PFSK-1 (cell line): Measurements from ENCODE around the gene BRINP3.

Experiments used
- FOXP2 ChIP-seq: optimal IDR thresholded peaks from 2 replicates; pipeline ENCODE3; 2011; ENCODE audit warnings: borderline replicate concordance, control low read depth, inconsistent platforms; ENCODE audit not compliant: insufficient read depth; ENCODE audit errors: extremely low read length, extremely low read depth
- POLR2AphosphoS5 ChIP-seq: IDR thresholded peaks from 2 replicates; pipeline ENCODE4 v1.6.1; 2012; ENCODE audit warnings: low read depth, mild to moderate bottlenecking, control low read depth, low read length, moderate library complexity
- REST ChIP-seq, 2 experiments: IDR thresholded peaks; 2 replicates each; pipeline versions ENCODE4 v1.6.1 to v1.8.0; 2011 to 2012; ENCODE audit warnings: low read depth in 2 of 2, low read length in 2 of 2, control low read depth in 1 of 2, inconsistent platforms in 1 of 2, mild to moderate bottlenecking in 1 of 2, moderate library complexity in 1 of 2; ENCODE audit not compliant: insufficient read depth in 1 of 2
- SIN3A ChIP-seq: IDR thresholded peaks from 2 replicates; pipeline ENCODE4 v1.6.1; 2012; ENCODE audit warnings: mild to moderate bottlenecking, low read length, moderate library complexity, borderline replicate concordance; ENCODE audit not compliant: insufficient read depth
- TAF1 ChIP-seq: IDR thresholded peaks from 2 replicates; pipeline ENCODE4 v1.6.1; 2012; ENCODE audit warnings: low read length, control low read depth, borderline replicate concordance; ENCODE audit not compliant: insufficient read depth

The BRINP3 gene

GRCh38 chr1:190154744-190155143 lies 322.9 kb downstream of the BRINP3 start:
- TF ChIP-seq TAF1: no peak

GRCh38 chr1:190147616-190148015 lies 330.0 kb downstream of the BRINP3 start:
- TF ChIP-seq TAF1 (no peak), REST (IDR thresholded peaks at IDR 0.05; ENCODE audit: insufficient read depth in 1 of 2, low read depth in 2 of 2, low read length in 2 of 2) (no peak), SIN3A (no peak)

GRCh38 chr1:190144650-190145049 lies 333.0 kb downstream of the BRINP3 start:
- TF ChIP-seq POLR2AphosphoS5: no peak
- no peak for TF ChIP-seq REST (IDR thresholded peaks at IDR 0.05; ENCODE audit: insufficient read depth in 1 of 2, low read depth in 2 of 2, low read length in 2 of 2)
- no peak for TF ChIP-seq FOXP2
- TF ChIP-seq TAF1: no peak
- no peak for TF ChIP-seq SIN3A

GRCh38 chr1:190140644-190141043 lies 337.0 kb downstream of the BRINP3 start:
- TF ChIP-seq SIN3A (no peak), TAF1 (no peak), REST (IDR thresholded peaks at IDR 0.05; ENCODE audit: insufficient read depth in 1 of 2, low read depth in 2 of 2, low read length in 2 of 2) (no peak), POLR2AphosphoS5 (no peak), FOXP2 (no peak)

GRCh38 chr1:190138702-190139101 lies 339.0 kb downstream of the BRINP3 start:
- TF ChIP-seq TAF1 (no peak), REST (IDR thresholded peaks at IDR 0.05; ENCODE audit: insufficient read depth in 1 of 2, low read depth in 2 of 2, low read length in 2 of 2) (no peak), SIN3A (no peak), FOXP2 (no peak), POLR2AphosphoS5 (no peak)
